ENCODE results near the gene PER2.
A peak's percentile ranks its signal among the peaks of the same experiment; 100 is the strongest.

Gene PER2

GRCh38 chr2:238263204-238264071, 25.0 kb downstream of the PER2 start:
- DNase-seq (ENCODE audit: low spot score), result peak; percentile 97

DNA sequence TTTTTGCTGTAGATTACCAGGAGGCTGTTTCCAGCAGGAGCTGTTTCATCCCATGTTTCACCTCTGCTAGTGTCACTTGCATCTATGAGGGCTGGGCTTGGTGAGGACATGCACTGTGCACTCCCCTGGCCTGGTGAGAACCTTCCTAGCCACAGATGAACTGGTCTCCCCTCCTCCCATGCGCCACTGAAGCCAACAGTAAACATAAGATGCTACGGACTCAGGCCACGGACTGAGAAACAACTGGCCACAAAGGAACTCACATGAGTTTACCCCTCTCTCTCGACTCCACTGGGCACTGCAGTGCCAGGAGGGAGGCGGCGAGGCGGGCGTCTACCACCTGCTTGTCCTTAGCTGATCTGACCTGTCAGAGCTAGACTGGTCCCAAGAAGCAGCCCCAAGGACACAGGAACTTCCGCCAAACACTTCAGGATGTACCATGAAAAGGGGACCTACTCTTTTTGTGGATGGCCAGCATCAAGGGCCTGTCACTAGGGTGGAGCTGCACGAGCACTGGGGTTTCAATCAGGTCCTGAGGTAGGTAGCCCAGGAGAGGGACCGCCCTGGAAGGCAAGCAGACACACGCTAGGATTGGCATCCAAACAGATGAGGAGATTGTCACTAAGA, 25.8 kb downstream of the PER2 start:
- no peak for DNase-seq (ENCODE audit: low spot score)

- no peak for DNase-seq (ENCODE audit: low spot score)
These were observed 26.6 kb downstream of the PER2 start for GRCh38 chr2:238261718-238262375.

DNA sequence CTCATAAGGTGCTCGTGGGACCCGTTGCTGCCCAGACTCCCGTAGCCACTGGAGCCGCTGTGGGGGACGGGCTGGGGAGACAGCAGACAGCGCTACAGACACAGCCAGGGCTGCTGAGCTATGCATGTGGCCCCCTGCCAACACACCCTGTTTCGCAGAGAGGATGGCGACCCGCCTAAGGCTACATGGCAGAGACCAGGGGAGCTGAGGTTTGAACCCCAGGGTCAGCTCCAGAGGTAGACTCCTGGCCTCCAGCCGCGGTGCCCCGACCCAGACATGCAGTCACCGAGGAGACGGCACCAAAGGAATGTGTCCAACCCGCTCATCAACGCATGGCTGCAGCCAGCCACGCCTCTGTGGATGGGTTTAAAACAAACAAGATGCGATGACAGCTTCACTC, 27.5 kb downstream of the PER2 start:
- no peak for DNase-seq (ENCODE audit: low spot score)

- DNase-seq (ENCODE audit: low spot score), result no peak
These were observed 29.1 kb downstream of the PER2 start for GRCh38 chr2:238259061-238260020.

DNA sequence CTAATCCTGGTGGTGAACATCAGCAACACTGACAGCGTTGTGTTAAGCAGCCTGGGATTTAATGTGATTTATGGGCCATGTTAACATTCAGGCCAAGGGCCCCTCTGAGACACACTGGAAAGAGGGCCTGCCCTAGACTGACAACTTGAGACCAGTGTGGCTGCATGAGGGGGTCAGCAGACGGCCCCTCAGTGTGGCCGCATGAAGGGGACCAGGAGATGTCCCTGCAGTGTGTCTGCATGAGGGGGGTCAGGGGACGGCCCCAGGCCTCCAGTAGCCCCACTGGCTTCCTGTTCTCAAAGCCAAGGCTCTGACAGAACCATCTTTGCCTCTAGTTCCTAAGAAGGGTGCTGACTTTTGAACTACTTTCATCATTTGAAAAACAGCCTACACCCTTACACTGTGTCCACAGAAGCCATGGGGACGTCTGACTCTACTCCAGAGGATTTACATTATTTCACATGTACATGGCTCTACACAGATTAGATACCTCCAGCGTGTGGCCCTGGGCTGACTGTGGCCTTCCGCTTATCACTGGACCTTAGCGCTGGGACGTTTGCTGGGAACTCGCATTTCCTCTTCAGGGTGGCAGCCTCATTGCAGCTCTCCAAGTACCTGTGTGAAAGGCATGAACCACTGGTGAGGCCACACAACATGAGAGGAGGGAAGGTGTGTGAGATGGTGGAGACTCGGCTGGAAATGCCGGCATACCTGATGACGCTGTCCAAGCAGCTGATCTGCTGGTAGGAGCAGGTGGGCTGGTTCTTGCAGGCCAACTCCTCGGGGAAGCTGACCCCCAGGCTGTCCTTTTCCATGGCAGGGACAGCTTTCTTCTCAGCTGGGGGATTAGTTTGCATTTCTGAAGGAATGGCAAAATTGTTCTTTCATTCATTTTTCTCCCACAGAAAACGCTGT, 30.4 kb downstream of the PER2 start:
- no peak for DNase-seq (ENCODE audit: low spot score)

DNA sequence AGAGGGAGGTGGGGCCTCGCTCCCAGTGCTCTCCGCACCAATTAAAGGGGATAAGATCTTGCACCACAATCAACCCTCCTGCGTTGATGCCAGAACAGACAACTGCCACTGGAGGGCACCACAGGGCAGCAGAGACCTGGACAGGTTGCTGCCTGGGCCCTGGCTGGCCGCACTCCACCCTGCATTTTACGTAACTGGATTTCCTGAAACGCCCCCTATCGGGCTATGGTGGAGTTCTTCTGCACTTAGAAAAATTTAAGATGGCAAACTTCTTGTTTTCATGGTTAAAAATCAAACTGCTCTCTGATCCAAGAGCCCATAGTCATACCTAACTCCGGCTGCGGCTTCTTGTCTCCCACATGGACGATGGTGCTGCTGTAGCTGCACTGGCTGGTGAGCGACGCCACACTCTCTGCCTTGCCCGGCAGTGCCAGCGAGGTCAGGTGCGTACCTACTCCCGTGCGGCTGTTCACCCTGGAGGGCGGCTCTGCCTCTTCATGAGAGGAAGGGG, 31.8 kb downstream of the PER2 start:
- DNase-seq (ENCODE audit: low spot score), result peak; percentile 48

GRCh38 chr2:238256111-238256510, 32.3 kb downstream of the PER2 start:
- DNase-seq (ENCODE audit: low spot score), result no peak

- DNase-seq (ENCODE audit: low spot score), result no peak
These were observed 32.8 kb downstream of the PER2 start for GRCh38 chr2:238255636-238256035.

DNA sequence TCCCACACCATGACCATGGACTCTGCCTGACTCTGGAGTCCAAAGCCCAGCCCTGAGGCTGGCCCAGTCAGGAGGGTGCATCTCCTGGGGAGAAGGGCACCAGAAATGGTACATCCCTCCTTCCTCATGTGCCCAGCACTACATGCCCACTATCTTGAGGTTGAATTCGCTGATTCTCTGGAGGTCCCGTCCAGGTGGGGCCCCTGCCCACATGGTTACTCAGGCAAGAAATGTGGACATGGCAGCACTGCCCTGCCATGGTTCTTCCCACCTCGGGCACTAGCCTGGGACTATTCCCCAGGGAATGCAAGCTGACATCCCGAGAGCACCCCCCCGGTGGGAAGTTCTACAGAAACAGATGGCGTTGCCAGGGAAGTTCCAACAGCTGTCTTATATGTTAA, 33.3 kb downstream of the PER2 start:
- DNase-seq (ENCODE audit: low spot score), result no peak

DNA sequence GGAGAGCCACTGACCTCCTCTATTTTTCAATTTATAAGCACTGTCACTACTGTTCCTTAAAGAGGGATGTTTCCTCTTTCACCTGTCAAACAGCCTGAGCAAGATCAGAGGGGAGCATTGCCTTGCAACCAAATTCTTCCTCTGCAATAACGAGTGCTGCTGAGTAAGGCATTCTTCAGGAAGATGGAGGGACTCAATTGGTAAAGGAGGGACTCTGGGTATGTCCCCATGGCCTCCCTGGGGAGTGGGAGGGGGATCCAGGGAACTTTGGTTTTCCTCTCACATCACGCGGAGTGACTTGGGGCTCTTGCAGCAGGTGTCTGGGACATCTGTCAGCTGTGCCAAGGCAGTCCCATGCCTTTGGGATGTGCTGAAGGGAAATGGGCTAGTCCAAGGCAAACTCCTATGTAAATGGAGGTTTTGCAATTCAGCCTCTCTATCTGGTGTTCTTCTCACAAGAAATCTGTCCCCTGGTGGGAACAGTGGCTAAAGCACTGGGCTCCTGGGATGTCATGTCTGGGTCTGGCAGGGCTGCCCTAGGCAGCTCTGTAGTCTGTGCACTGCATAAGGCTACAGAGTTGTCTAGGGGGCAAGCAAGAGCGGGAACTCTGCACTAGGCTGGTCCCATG, 34.2 kb downstream of the PER2 start:
- no peak for DNase-seq (ENCODE audit: low spot score)

DNA sequence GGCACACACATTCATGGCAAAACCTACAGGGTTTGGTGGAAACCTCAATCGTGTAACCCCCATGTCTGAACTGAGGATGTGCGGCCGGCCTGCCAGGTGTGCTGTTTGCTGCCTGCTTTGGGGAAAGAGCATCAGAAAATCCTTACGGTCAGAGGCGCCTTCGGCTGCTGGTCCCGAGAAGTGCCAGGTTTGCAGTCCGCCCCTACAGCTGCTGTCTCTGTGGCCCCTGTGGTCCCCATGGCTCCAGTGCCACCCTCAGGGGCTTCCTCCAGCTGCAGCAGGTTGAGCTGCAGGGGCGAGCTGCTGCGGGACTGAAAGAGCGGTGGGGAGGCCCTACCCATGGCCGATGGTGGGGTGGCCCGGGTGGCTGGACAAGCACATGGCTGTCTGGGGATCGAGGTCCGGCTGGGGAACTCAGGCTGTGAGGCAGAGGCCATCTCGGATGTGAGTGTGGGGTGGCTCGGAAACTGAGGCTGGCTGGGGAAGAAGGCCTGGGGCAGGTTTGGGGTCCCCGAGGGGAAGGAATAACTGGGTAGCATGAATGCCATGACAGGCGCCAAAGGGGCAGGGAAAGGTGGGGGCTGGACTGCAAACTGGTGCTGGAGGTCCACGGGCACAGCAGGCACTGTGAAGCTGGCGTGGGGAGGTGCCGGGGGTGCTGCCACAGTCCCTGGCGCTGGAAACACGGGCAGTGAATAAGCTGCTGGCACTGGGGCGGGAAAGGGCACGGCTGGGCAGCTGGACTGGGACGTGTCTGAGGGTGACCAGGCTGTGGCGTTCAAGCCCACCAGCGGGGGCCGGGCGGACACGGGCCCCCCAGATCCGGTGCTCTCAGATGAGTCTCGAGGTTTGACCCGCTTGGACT, 35.4 kb downstream of the PER2 start:
- DNase-seq (ENCODE audit: low spot score), result no peak

DNA sequence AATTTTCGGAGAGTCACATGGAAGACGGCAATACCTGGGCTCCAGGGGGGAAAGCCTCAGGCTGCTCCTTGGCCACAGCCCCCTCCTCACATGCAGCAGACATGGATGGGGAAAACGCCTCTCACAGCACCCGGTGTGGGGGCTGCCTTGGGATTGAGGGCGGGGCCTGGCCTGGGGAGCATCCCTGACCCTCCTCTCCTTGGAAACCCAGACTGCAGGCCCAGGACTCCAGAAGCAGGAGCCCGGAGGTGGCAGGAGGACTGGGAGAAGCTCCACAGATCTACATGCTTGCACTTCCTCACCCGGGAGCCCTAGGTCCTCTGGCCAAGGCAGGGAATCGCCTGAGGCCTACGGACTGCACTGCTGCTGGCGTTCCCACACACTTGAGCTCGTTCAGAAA, 36.4 kb downstream of the PER2 start:
- no peak for DNase-seq (ENCODE audit: low spot score)

GRCh38 chr2:238251331-238251730, 37.1 kb downstream of the PER2 start:
- no peak for DNase-seq (ENCODE audit: low spot score)

- no peak for DNase-seq (ENCODE audit: low spot score)
These were observed 37.5 kb downstream of the PER2 start for GRCh38 chr2:238250896-238251295.

DNA sequence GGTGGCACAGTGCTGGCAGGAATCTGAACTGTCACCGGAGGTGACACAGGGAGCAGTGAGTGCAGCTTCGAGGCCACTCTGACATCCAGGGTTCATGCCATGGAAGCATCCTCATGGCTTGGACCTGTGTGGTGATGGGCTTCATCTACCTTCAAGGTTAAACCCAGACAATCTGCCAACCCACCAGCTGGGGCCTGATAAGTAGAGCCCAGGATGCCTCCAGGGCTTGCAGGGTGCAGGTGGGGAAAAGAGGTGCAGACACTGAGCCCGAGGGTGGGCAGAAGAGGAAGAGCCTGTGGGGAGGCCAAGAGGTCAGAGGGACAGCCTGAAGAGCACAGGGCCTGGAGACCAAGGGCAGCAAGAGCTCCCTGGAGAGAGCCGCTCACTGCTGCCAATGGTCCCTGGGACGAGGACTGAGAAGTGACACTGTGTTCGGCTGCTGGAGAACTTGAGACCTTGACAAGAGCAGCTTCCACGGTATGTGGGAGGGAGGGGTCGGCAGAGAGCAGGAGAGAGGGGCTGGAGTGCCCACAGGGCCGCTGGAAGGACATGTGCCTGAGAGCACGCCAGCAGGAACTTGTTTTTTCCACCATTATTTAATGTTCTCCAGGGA, 40.5 kb downstream of the PER2 start:
- DNase-seq (ENCODE audit: low spot score), result no peak

DNA sequence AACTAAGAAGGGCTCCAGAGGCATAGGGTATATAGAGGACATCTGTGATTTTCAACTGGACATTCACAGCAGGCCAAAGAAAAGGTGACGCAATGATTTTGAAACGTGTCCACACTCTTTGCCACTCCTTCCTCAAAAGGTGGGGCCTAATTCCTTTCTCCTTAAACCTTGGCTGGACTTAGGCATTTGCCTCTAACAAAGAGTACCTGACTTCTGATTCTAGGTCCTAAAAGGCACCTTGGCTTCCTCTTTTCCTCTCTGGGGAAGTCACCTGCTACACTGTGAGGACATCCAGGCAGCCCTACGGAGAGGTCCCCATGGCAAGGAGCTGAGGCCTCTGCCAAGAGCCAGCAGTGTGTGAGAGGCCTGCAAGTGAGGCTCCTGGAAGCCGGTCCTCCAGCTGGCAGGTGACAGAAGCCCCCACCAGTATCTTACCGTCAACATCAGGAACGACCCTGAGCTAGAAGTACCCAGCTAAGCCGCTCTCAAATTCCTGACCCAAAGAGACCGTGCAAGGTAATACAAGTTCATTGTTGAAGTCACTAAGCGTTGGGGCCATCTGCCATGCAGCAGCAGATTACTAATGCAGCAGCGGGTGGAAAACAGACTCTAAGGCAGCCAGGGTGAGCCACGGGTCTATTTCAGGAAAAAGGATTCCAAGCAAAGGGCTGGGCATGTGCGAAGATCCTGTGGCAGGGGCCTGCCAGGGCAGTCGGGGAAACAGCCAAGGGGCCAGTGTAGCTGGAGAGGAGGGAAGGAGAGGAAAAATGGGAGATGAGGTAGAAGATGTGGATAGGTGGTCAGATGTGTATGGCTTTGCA, 41.2 kb downstream of the PER2 start:
- no peak for DNase-seq (ENCODE audit: low spot score)

DNA sequence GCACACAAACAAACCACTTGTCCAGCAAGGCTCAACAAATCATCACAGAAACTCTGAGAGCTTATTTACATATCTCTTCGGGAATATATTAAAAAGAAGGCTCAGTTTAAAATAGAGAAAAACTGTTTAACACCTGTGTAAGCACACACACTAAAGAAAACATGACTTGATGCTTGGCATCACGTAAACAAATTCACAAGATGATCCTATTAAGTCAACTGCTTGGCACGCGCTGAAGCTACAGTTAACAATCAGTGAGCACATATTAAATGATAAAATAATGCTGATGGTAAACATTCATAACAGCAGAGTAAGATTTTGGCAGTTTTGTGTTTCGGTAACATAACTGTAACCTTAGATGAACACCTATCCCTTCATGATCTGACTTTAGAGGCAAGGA, 44.3 kb downstream of the PER2 start:
- DNase-seq (ENCODE audit: low spot score), result no peak
